Liver (tissue), 3 donors: ENCODE data around the gene HBZ.
"Not testable (repeated sequence)": the region's sequence is repeated elsewhere in the genome, so short reads cannot be mapped to it uniquely, and the experiment has no call there.

Experiments
- GABPA ChIP-seq, 2 donors: IDR thresholded peaks in 1 of 2; conservative IDR thresholded peaks in 1 of 2; 2 replicates each; pipeline ENCODE4 v1.6.1; 2016; ENCODE audit warnings: antibody characterized with exemption in 2 of 2, mild to moderate bottlenecking in 1 of 2, moderate library complexity in 1 of 2
- HNF4G ChIP-seq: IDR thresholded peaks from 2 replicates; pipeline ENCODE4 v1.6.1; 2016; ENCODE audit warnings: antibody characterized with exemption
- RAD21 ChIP-seq, 2 donors: IDR thresholded peaks; 2 replicates each; pipeline ENCODE4 v1.6.1; 2016; ENCODE audit warnings: antibody characterized with exemption in 2 of 2, mild to moderate bottlenecking in 2 of 2
- RXRA ChIP-seq, 2 donors: IDR thresholded peaks; 2 replicates each; pipeline ENCODE4 v1.6.1; 2017 to 2018; ENCODE audit warnings: antibody characterized with exemption in 2 of 2, mild to moderate bottlenecking in 1 of 2
- SP1 ChIP-seq: IDR thresholded peaks from 2 replicates; pipeline ENCODE4 v1.6.1; 2018; ENCODE audit warnings: antibody characterized with exemption, mild to moderate bottlenecking
- TAF1 ChIP-seq: conservative IDR thresholded peaks from 2 replicates; pipeline ENCODE4 v1.6.1; 2016; ENCODE audit warnings: antibody characterized with exemption, mild to moderate bottlenecking
- YY1 ChIP-seq: IDR thresholded peaks from 2 replicates; pipeline ENCODE4 v1.6.1; 2016; ENCODE audit warnings: antibody characterized with exemption, mild to moderate bottlenecking
- TF ChIP-seq, protein P1 (sequence below): fragments of 150-350 bp; IDR thresholded peaks from 2 replicates; pipeline ENCODE4 v1.5.1; 2017; ENCODE audit warnings: improper control_type of control experiment, low read depth, low read length; ENCODE audit not compliant: missing input control
- TF ChIP-seq, protein P2 (sequence below): IDR thresholded peaks from 2 replicates; pipeline ENCODE4 v1.6.1; 2016; ENCODE audit warnings: antibody characterized with exemption
- TF ChIP-seq, protein P3 (sequence below): IDR thresholded peaks from 2 replicates; pipeline ENCODE4 v1.6.1; 2016; ENCODE audit warnings: antibody characterized with exemption, mild to moderate bottlenecking
- TF ChIP-seq, protein P4 (sequence below): IDR thresholded peaks from 2 replicates; pipeline ENCODE4 v1.6.1; 2016; ENCODE audit warnings: antibody characterized with exemption
- donor health status: healthy.
- donor health status: healthy.

DNA sequence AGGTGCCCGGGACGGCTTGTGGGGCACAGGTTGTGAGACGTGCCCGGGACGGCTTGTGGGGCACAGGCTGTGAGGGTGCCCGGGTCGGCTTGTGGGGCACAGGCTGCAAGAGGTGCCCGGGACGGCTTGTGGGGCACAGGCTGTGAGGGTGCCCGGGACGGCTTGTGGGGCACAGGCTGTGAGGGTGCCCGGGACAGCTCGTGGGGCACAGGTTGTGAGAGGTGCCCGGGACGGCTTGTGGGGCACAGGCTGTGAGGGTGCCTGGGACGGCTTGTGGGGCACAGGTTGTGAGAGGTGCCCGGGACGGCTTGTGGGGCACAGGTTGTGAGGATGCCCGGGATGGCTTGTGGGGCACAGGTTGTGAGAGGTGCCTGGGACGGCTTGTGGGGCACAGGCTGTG lies 7.8 kb downstream of the HBZ start:
- TF ChIP-seq, protein P1, sequence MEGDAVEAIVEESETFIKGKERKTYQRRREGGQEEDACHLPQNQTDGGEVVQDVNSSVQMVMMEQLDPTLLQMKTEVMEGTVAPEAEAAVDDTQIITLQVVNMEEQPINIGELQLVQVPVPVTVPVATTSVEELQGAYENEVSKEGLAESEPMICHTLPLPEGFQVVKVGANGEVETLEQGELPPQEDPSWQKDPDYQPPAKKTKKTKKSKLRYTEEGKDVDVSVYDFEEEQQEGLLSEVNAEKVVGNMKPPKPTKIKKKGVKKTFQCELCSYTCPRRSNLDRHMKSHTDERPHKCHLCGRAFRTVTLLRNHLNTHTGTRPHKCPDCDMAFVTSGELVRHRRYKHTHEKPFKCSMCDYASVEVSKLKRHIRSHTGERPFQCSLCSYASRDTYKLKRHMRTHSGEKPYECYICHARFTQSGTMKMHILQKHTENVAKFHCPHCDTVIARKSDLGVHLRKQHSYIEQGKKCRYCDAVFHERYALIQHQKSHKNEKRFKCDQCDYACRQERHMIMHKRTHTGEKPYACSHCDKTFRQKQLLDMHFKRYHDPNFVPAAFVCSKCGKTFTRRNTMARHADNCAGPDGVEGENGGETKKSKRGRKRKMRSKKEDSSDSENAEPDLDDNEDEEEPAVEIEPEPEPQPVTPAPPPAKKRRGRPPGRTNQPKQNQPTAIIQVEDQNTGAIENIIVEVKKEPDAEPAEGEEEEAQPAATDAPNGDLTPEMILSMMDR = not testable (repeated sequence)
- TF ChIP-seq RAD21 (IDR thresholded peaks at IDR 0.05); TAF1; GABPA (IDR thresholded peaks at IDR 0.05 in 1 of 2, conservative IDR thresholded peaks at IDR 0.05 in 1 of 2); YY1; HNF4G; SP1; RXRA (IDR thresholded peaks at IDR 0.05): not testable (repeated sequence)
- TF ChIP-seq, protein P2, sequence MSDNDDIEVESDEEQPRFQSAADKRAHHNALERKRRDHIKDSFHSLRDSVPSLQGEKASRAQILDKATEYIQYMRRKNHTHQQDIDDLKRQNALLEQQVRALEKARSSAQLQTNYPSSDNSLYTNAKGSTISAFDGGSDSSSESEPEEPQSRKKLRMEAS = not testable (repeated sequence)
- TF ChIP-seq, protein P3, sequence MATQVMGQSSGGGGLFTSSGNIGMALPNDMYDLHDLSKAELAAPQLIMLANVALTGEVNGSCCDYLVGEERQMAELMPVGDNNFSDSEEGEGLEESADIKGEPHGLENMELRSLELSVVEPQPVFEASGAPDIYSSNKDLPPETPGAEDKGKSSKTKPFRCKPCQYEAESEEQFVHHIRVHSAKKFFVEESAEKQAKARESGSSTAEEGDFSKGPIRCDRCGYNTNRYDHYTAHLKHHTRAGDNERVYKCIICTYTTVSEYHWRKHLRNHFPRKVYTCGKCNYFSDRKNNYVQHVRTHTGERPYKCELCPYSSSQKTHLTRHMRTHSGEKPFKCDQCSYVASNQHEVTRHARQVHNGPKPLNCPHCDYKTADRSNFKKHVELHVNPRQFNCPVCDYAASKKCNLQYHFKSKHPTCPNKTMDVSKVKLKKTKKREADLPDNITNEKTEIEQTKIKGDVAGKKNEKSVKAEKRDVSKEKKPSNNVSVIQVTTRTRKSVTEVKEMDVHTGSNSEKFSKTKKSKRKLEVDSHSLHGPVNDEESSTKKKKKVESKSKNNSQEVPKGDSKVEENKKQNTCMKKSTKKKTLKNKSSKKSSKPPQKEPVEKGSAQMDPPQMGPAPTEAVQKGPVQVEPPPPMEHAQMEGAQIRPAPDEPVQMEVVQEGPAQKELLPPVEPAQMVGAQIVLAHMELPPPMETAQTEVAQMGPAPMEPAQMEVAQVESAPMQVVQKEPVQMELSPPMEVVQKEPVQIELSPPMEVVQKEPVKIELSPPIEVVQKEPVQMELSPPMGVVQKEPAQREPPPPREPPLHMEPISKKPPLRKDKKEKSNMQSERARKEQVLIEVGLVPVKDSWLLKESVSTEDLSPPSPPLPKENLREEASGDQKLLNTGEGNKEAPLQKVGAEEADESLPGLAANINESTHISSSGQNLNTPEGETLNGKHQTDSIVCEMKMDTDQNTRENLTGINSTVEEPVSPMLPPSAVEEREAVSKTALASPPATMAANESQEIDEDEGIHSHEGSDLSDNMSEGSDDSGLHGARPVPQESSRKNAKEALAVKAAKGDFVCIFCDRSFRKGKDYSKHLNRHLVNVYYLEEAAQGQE = not testable (repeated sequence)
- TF ChIP-seq, protein P4, sequence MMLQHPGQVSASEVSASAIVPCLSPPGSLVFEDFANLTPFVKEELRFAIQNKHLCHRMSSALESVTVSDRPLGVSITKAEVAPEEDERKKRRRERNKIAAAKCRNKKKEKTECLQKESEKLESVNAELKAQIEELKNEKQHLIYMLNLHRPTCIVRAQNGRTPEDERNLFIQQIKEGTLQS = not testable (repeated sequence)
